SK-N-SH (cell line): ENCODE data around the gene TANK. TPM values are rescaled to one million over a fixed set of nuclear protein-coding genes. Genes with fewer than 3 reads are reported as not detected.
A peak's percentile ranks its signal among the peaks of the same experiment; 100 is the strongest.

Experiments used
- CTCF ChIA-PET: fragments of 300-600, 350-600 bp; formaldehyde crosslinking; extraction: SDS; loops from one replicate; lab custom pipeline; 2021; lab: Yijun Ruan, JAX
- POLR2A ChIA-PET: fragments of 350-600 bp; sonication (Branson Sonifier 250); formaldehyde crosslinking; extraction: SDS; loops from one replicate; lab custom pipeline; 2020; ENCODE audit warnings: antibody characterized with exemption, inconsistent platforms; lab: Yijun Ruan, JAX
- DNase-seq: peaks from one replicate; pipeline ENCODE4 v3.0.0; 2012
- H2AFZ ChIP-seq: fragments of 200-600 bp; sonication (generic); 2 replicates; pipeline ENCODE4 v1.8.1; 2016; ENCODE audit warnings: antibody characterized with exemption, mild to moderate bottlenecking, low read depth
- H3F3A ChIP-seq: fragments of 200-600 bp; sonication (generic); replicated peaks from 2 replicates; pipeline ENCODE3; 2016; ENCODE audit warnings: antibody characterized with exemption, mild to moderate bottlenecking; ENCODE audit not compliant: insufficient read depth
- H3K27ac ChIP-seq, 2 experiments: fragments of 200-500 bp in 1 of 2; fragments of 200-600 bp in 1 of 2; sonication (Bioruptor generic) in 1 of 2; sonication (generic), shearing (Covaris generic) in 1 of 2; 2 replicates each; pipeline versions ENCODE4 v1.5.1 to v1.6.1; 2014 to 2016; ENCODE audit warnings: low read depth in 2 of 2, inconsistent platforms in 1 of 2, low read length in 1 of 2, mild to moderate bottlenecking in 1 of 2, mixed read lengths in 1 of 2
- H3K27me3 ChIP-seq: fragments of 200-600 bp; sonication (generic), shearing (Covaris generic); 2 replicates; pipeline ENCODE4 v1.6.1; 2016; ENCODE audit warnings: mixed run types; ENCODE audit not compliant: insufficient read depth
- H3K36me3 ChIP-seq, 2 experiments: fragments of 200-500 bp in 1 of 2; fragments of 200-600 bp in 1 of 2; sonication (Bioruptor generic) in 1 of 2; sonication (generic) in 1 of 2; replicated peaks in 1 of 2; 2 replicates each; pipeline versions ENCODE3 to v1.5.1; 2014 to 2016; ENCODE audit warnings: low read length in 1 of 2, mild to moderate bottlenecking in 1 of 2; ENCODE audit not compliant: insufficient read depth in 2 of 2, control insufficient read depth in 1 of 2
- H3K4me1 ChIP-seq, 2 experiments: fragments of 200-500 bp in 1 of 2; fragments of 200-600 bp in 1 of 2; sonication (Bioruptor generic) in 1 of 2; sonication (generic), shearing (Covaris generic) in 1 of 2; 2 replicates each; pipeline versions ENCODE4 v1.5.1 to v1.6.1; 2014 to 2016; ENCODE audit warnings: low read depth in 1 of 2, low read length in 1 of 2, mixed run types in 1 of 2; ENCODE audit not compliant: insufficient read depth in 2 of 2, control insufficient read depth in 1 of 2
- H3K4me2 ChIP-seq: fragments of 200-600 bp; sonication (generic), shearing (Covaris generic); 2 replicates; pipeline ENCODE4 v1.6.1; 2017; ENCODE audit warnings: mixed run types
- H3K4me3 ChIP-seq, 2 experiments: fragments of 200-500 bp in 1 of 2; fragments of 200-600 bp in 1 of 2; sonication (Bioruptor generic) in 1 of 2; sonication (generic), shearing (Covaris generic) in 1 of 2; 2 replicates each; pipeline versions ENCODE4 v1.5.1 to v1.8.1; 2014 to 2016; ENCODE audit warnings: low read depth in 2 of 2, inconsistent platforms in 1 of 2, low read length in 1 of 2, mild to moderate bottlenecking in 1 of 2, mixed read lengths in 1 of 2, moderate library complexity in 1 of 2
- H3K79me2 ChIP-seq: fragments of 200-600 bp; sonication (generic); 2 replicates; pipeline ENCODE4 v1.8.1; 2017; ENCODE audit warnings: mild to moderate bottlenecking; ENCODE audit not compliant: insufficient read depth
- H3K9ac ChIP-seq: fragments of 200-600 bp; sonication (generic); 2 replicates; pipeline ENCODE4 v1.6.1; 2017; ENCODE audit warnings: mixed run types
- H3K9me2 ChIP-seq: fragments of 200-600 bp; sonication (generic); 2 replicates; pipeline ENCODE4 v1.6.1; 2017; ENCODE audit warnings: mixed run types
- H3K9me3 ChIP-seq: fragments of 200-600 bp; sonication (generic); 2 replicates; pipeline ENCODE4 v1.6.1; 2017; ENCODE audit warnings: mixed run types, mild to moderate bottlenecking, moderate library complexity
- H4K20me1 ChIP-seq: fragments of 200-600 bp; sonication (generic); 2 replicates; pipeline ENCODE4 v1.6.1; 2017; ENCODE audit warnings: mild to moderate bottlenecking, mixed run types; ENCODE audit not compliant: insufficient read depth
- CHD2 ChIP-seq: fragments of 150-350 bp; IDR thresholded peaks from 2 replicates; pipeline ENCODE4 v1.6.1; 2018; ENCODE audit warnings: low read length; ENCODE audit not compliant: partially characterized antibody
- CTCF ChIP-seq: fragments of 200-600 bp; sonication (generic); IDR thresholded peaks from 2 replicates; pipeline ENCODE4 v1.6.1; 2017; ENCODE audit warnings: antibody characterized with exemption, mild to moderate bottlenecking, moderate library complexity
- ELF1 ChIP-seq: IDR thresholded peaks from 2 replicates; pipeline ENCODE4 v1.4.0; 2012
- EZH2phosphoT487 ChIP-seq: fragments of 200-600 bp; sonication (generic); IDR thresholded peaks from 2 replicates; pipeline ENCODE4 v1.6.1; 2017; ENCODE audit warnings: low read depth, mixed run types, mild to moderate bottlenecking, antibody characterized with exemption, moderate library complexity, borderline replicate concordance
- FOXM1 ChIP-seq: IDR thresholded peaks from 2 replicates; pipeline ENCODE4 v1.4.0; 2012; ENCODE audit warnings: low read depth, mild to moderate bottlenecking
- GABPA ChIP-seq: IDR thresholded peaks from 2 replicates; pipeline ENCODE4 v1.4.0; 2012; ENCODE audit warnings: low read depth, mild to moderate bottlenecking
- GATA2 ChIP-seq: sonication (generic); formaldehyde crosslinking; IDR thresholded peaks from 2 replicates; pipeline ENCODE4 v1.5.0; 2020; ENCODE audit warnings: mild to moderate bottlenecking, missing genetic modification reagents
- IRF3 ChIP-seq: fragments of 150-350 bp; IDR thresholded peaks from 2 replicates; pipeline ENCODE4 v1.6.1; 2016; ENCODE audit warnings: mild to moderate bottlenecking, low read depth, low read length
- JUND ChIP-seq: IDR thresholded peaks from 2 replicates; pipeline ENCODE4 v1.4.0; 2012
- MAX ChIP-seq: IDR thresholded peaks from 2 replicates; pipeline ENCODE4 v1.4.0; 2012; ENCODE audit warnings: low read depth
- MXI1 ChIP-seq: IDR thresholded peaks from 2 replicates; pipeline ENCODE4 v1.6.1; 2012; ENCODE audit warnings: mild to moderate bottlenecking, low read depth, low read length, improper control_type of control experiment
- NFIC ChIP-seq: IDR thresholded peaks from 2 replicates; pipeline ENCODE4 v1.4.0; 2012; ENCODE audit warnings: borderline replicate concordance
- POLR2AphosphoS5 ChIP-seq: IDR thresholded peaks from 2 replicates; pipeline ENCODE4 v1.6.1; 2012; ENCODE audit warnings: low read depth, low read length
- RCOR1 ChIP-seq: fragments of 150-350 bp; IDR thresholded peaks from 2 replicates; pipeline ENCODE4 v1.6.1; 2017; ENCODE audit warnings: antibody characterized with exemption, low read length
- RFX5 ChIP-seq: IDR thresholded peaks from 2 replicates; pipeline ENCODE4 v1.6.1; 2012; ENCODE audit warnings: mild to moderate bottlenecking, improper control_type of control experiment, low read length
- RXRA ChIP-seq: IDR thresholded peaks from 2 replicates; pipeline ENCODE4 v1.4.0; 2012; ENCODE audit warnings: low read depth, mild to moderate bottlenecking, borderline replicate concordance
- SIN3A ChIP-seq: IDR thresholded peaks from 2 replicates; pipeline ENCODE4 v1.6.1; 2012; ENCODE audit warnings: low read depth, mild to moderate bottlenecking, low read length, moderate library complexity, borderline replicate concordance
- SMC3 ChIP-seq: IDR thresholded peaks from 2 replicates; pipeline ENCODE4 v1.6.1; 2012; ENCODE audit warnings: low read depth, low read length, improper control_type of control experiment
- TAF1 ChIP-seq: IDR thresholded peaks from 2 replicates; pipeline ENCODE4 v1.6.1; 2012; ENCODE audit warnings: low read depth, mild to moderate bottlenecking, low read length, moderate library complexity, borderline replicate concordance
- USF1 ChIP-seq: IDR thresholded peaks from 2 replicates; pipeline ENCODE4 v1.4.0; 2012; ENCODE audit warnings: low read depth, borderline replicate concordance
- WGBS: methylation state at CpG from one replicate; pipeline ENCODE4 v1.1.6; 2017; ENCODE audit warnings: low lambda C conversion rate; 5-methylcytosine and 5-hydroxymethylcytosine counted together
- polyA plus RNA-seq, 3 experiments: library from polyadenylated mRNA; depleted of rRNA; stranded (reverse); fragments of >200 nt; gene quantifications; 2 replicates each; pipeline ENCODE4 v1.2.3, GENCODE V29; 2012

TANK gene
- polyA plus RNA-seq, 1 of the 3 experiments (the other 2 are of a cell fraction): 25.7 TPM

GRCh38 chr2:161123531-161124030, 36.6 kb upstream of the TANK start:
- peak overlapping the region; percentile 53 for H2AFZ ChIP-seq
- H3K27ac ChIP-seq: peak overlapping the region; percentile 83 to 84
- peaks cover 20% of the 10 kb centered on the region for H3F3A ChIP-seq
- H3K9ac ChIP-seq: peak overlapping the region; percentile 39; the same call in 1 of the 2 replicates
- WGBS: 25% methylated on average over 2 of the region's 2 CpGs
- no peaks in the 10 kb centered on the region for H3K36me3 ChIP-seq
- no peaks in the 10 kb centered on the region for H3K27me3 ChIP-seq
- H3K4me1 ChIP-seq: peaks cover 0 to 24% of the 10 kb centered on the region in 2 experiments; a peak in 1 of 4 replicates
- no peaks in the 10 kb centered on the region for H3K9me3 ChIP-seq
- H4K20me1 ChIP-seq: no peaks in the 10 kb centered on the region
- no peak for DNase-seq
- no peaks in the 10 kb centered on the region for H3K9me2 ChIP-seq
- CTCF ChIA-PET: no interaction called here
- POLR2A ChIA-PET: no interaction called here
- no peak for TF ChIP-seq CHD2
- no peak for TF ChIP-seq POLR2AphosphoS5
- no peak for TF ChIP-seq RXRA
- no peak for TF ChIP-seq MXI1
- no peak for TF ChIP-seq EZH2phosphoT487
- no peak for TF ChIP-seq JUND
- TF ChIP-seq NFIC: no peak
- no peak for TF ChIP-seq MAX
- TF ChIP-seq GATA2 (CRISPR knock-in tag): no peak
- no peak for TF ChIP-seq ELF1
- no peak for TF ChIP-seq FOXM1
- no peak for TF ChIP-seq TAF1
- no peak for TF ChIP-seq GABPA
- TF ChIP-seq RCOR1: no peak
- no peak for TF ChIP-seq SMC3
- no peak for TF ChIP-seq IRF3
- no peak for TF ChIP-seq CTCF
- no peak for TF ChIP-seq USF1
- no peak for TF ChIP-seq SIN3A
- no peak for TF ChIP-seq RFX5
- H3K4me3 ChIP-seq: no peak overlapping the region
- H3K79me2 ChIP-seq: no peaks in the 10 kb centered on the region
- H3K4me2 ChIP-seq: peak overlapping the region; percentile 43
